ENCODE measurements around the gene NGEF.

NGEF gene

DNA sequence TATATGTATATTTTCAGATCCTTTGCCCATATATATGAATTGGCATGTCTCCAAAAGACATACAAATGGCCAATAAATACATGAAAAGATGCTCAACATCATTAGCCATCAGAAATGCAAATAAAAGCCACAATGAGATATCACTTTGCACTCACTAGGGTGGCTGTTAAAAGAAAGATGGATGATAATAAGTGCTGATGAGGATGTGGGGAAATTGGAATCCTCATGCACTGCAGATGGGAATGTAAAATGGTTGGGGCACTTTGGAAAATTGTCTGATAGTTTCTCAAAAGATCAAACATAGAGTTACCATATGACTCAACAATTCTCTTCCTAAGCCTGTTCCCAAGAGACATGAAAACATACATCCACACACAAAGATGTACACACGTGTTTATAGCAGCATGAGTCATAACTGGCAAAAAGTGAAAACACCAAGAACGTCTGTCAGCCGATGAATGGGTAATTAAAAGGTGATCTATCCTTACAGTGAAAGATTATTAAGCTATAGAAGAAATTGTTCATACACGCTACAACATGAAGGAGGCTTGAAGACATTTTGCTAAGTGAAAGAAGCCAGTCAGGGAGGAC, 19.7 kb downstream of the NGEF start:
- H3K36me3 ChIP-seq (ENCODE audit: low read length), result no peaks in the 10 kb centered on the region
- no peak overlapping the region for H3K4me3 ChIP-seq (ENCODE audit: insufficient read depth, low read length, poor library complexity, severe bottlenecking)
- H3K9me2 ChIP-seq (replicated peaks; ENCODE audit: insufficient read depth, low read length), result no peaks in the 10 kb centered on the region
- no peak overlapping the region for H2AFZ ChIP-seq (ENCODE audit: low read depth, low read length, severe bottlenecking)
- TF ChIP-seq, protein P1, sequence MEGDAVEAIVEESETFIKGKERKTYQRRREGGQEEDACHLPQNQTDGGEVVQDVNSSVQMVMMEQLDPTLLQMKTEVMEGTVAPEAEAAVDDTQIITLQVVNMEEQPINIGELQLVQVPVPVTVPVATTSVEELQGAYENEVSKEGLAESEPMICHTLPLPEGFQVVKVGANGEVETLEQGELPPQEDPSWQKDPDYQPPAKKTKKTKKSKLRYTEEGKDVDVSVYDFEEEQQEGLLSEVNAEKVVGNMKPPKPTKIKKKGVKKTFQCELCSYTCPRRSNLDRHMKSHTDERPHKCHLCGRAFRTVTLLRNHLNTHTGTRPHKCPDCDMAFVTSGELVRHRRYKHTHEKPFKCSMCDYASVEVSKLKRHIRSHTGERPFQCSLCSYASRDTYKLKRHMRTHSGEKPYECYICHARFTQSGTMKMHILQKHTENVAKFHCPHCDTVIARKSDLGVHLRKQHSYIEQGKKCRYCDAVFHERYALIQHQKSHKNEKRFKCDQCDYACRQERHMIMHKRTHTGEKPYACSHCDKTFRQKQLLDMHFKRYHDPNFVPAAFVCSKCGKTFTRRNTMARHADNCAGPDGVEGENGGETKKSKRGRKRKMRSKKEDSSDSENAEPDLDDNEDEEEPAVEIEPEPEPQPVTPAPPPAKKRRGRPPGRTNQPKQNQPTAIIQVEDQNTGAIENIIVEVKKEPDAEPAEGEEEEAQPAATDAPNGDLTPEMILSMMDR (IDR thresholded peaks at IDR 0.05; ENCODE audit: insufficient read depth, low read length, poor library complexity, severe bottlenecking), result no peak
- no peak for TF ChIP-seq EZH2phosphoT487 (conservative IDR thresholded peaks at IDR 0.05; ENCODE audit: low read length)
- no peaks in the 10 kb centered on the region for H4K20me1 ChIP-seq (ENCODE audit: low read depth, low read length)
- no peaks in the 10 kb centered on the region for H3K79me2 ChIP-seq (ENCODE audit: insufficient read depth, low read length)
- no peak overlapping the region for H3K4me2 ChIP-seq (ENCODE audit: low read depth, low read length, poor library complexity, severe bottlenecking)
- H3K9ac ChIP-seq (ENCODE audit: low read length), result no peak overlapping the region
- no peaks in the 10 kb centered on the region for H3K9me3 ChIP-seq (ENCODE audit: insufficient read depth, low read length)
- no peaks in the 10 kb centered on the region for H3F3A ChIP-seq (ENCODE audit: insufficient read depth)
- no peak overlapping the region for H3K27ac ChIP-seq (ENCODE audit: low read depth, low read length)
- H3K27me3 ChIP-seq (ENCODE audit: low read length), result no peaks in the 10 kb centered on the region

DNA sequence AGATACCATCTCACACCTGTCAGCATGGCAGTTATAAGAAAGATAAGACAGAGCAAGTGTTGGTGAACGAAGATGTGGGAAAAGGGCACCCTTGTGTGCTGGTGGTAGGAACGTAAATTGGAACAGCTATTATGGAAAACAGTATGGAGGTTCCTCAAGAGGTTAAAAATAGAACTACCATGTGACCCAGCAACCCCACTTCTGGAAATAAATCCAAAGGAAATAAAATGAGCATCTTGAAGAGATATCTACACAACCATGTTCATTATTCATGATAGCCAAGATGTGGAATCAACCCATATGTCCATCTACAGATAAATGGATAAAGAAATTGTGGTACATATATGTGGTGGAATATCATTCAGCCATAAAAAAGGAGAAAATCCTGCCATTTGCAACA, 26.9 kb downstream of the NGEF start:
- Histone ChIP-seq H4K20me1 (ENCODE audit: low read depth, low read length) (no peaks in the 10 kb centered on the region), H3K9ac (ENCODE audit: low read length) (no peak overlapping the region), H3K36me3 (ENCODE audit: low read length) (no peaks in the 10 kb centered on the region), H3K4me2 (ENCODE audit: low read depth, low read length, poor library complexity, severe bottlenecking) (no peak overlapping the region), H3K9me2 (replicated peaks; ENCODE audit: insufficient read depth, low read length) (no peaks in the 10 kb centered on the region), H3K4me3 (ENCODE audit: insufficient read depth, low read length, poor library complexity, severe bottlenecking) (no peak overlapping the region), H3K9me3 (ENCODE audit: insufficient read depth, low read length) (no peaks in the 10 kb centered on the region), H3F3A (ENCODE audit: insufficient read depth) (no peaks in the 10 kb centered on the region), H3K27me3 (ENCODE audit: low read length) (no peaks in the 10 kb centered on the region), H2AFZ (ENCODE audit: low read depth, low read length, severe bottlenecking) (no peak overlapping the region), H3K27ac (ENCODE audit: low read depth, low read length) (no peak overlapping the region), H3K79me2 (ENCODE audit: insufficient read depth, low read length) (no peaks in the 10 kb centered on the region)
- no peak for TF ChIP-seq EZH2phosphoT487 (conservative IDR thresholded peaks at IDR 0.05; ENCODE audit: low read length)
- TF ChIP-seq, protein P1 (IDR thresholded peaks at IDR 0.05; ENCODE audit: insufficient read depth, low read length, poor library complexity, severe bottlenecking), result no peak

DNA sequence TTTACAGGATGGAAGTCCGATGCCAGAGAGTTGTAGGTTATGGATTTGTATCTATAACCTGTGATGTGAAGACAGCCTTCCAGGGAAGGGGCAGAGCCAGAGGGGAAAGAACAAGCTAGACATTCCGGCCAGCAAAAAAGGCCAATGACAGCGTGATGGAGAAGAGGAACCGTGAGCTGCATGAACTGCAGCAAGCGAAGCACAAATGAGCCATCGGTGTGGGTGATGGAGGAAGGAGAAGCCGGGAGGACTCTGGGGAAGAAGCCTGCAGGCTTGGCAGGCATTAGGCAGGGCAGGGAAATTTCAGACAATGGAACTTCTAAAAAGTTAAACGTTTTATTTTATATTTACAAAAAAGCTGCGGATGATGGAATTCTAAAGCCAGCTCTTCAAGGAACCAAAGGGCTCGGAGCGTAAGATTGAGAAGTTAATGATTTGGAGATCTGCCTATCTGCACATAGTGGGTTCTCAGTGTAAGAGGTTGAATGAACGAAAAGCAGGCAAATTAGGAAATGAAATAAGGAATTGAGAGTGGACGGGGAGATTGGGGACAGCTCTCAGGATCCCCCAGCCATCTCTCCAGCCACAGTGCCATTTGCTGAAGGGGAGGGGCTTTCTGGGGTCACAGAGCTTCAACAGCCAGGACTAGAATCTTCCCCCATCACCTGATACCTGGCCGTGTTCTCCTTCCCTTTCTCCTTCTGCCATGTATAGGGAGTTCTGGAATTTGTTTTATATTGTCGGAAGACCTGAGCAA, 28.4 kb downstream of the NGEF start:
- no peak overlapping the region for H3K9ac ChIP-seq (ENCODE audit: low read length)
- no peak for TF ChIP-seq EZH2phosphoT487 (conservative IDR thresholded peaks at IDR 0.05; ENCODE audit: low read length)
- TF ChIP-seq, protein P1 (IDR thresholded peaks at IDR 0.05; ENCODE audit: insufficient read depth, low read length, poor library complexity, severe bottlenecking), result no peak
- H3K4me3 ChIP-seq (ENCODE audit: insufficient read depth, low read length, poor library complexity, severe bottlenecking), result no peak overlapping the region
- H3K4me2 ChIP-seq (ENCODE audit: low read depth, low read length, poor library complexity, severe bottlenecking), result no peak overlapping the region
- H3F3A ChIP-seq (ENCODE audit: insufficient read depth), result no peaks in the 10 kb centered on the region
- H3K79me2 ChIP-seq (ENCODE audit: insufficient read depth, low read length), result no peaks in the 10 kb centered on the region
- H3K36me3 ChIP-seq (ENCODE audit: low read length), result no peaks in the 10 kb centered on the region
- no peaks in the 10 kb centered on the region for H4K20me1 ChIP-seq (ENCODE audit: low read depth, low read length)
- H3K27me3 ChIP-seq (ENCODE audit: low read length), result no peaks in the 10 kb centered on the region
- no peaks in the 10 kb centered on the region for H3K9me2 ChIP-seq (replicated peaks; ENCODE audit: insufficient read depth, low read length)
- no peak overlapping the region for H2AFZ ChIP-seq (ENCODE audit: low read depth, low read length, severe bottlenecking)
- no peaks in the 10 kb centered on the region for H3K9me3 ChIP-seq (ENCODE audit: insufficient read depth, low read length)
- no peak overlapping the region for H3K27ac ChIP-seq (ENCODE audit: low read depth, low read length)

All from SU-DHL-6 (cell line).